NOMO-1 (cell line): ENCODE results near the gene KLK8.

Experiments used
- DNase-seq, 2 experiments: peaks; one replicate each; lab custom pipeline; 2025; ENCODE audit not compliant: unreplicated experiment in 2 of 2; lab: John Stamatoyannopoulos, UW

Gene KLK8

GRCh38 chr19:50957587-50957986, 43.8 kb downstream of the KLK8 start:
- DNase-seq = no peak

- DNase-seq = no peak
These were observed 48.5 kb downstream of the KLK8 start, which contains the start of gene KLK5 for GRCh38 chr19:50952910-50953309. Gene KLK5 (minus strand): TSS chr19:50953038. CDS start chr19:50952657, 381 bp downstream.

- no peak for DNase-seq
These were observed 51.5 kb downstream of the KLK8 start for GRCh38 chr19:50949861-50950260.

- DNase-seq = no peak
These were observed 54.3 kb downstream of the KLK8 start for GRCh38 chr19:50947123-50947522.
